Adrenal gland (tissue), 12 donors: ENCODE results near the gene SNX22. TPM values are rescaled to one million over a fixed set of nuclear protein-coding genes. Genes with fewer than 3 reads are reported as not detected.
A peak's percentile ranks its signal among the peaks of the same experiment; 100 is the strongest.

ENCODE experiments used
- DNase-seq, 7 donors: peaks; one replicate each; pipeline ENCODE4 v3.0.0-alpha.2; 2019 to 2020
- H3K27ac ChIP-seq, 5 donors: fragments of 200-600 bp; sonication (generic) in 4 of 5; 1 replicate in 3 of 5; 2 replicates in 2 of 5; pipeline versions ENCODE4 v1.5.1 to v1.8.0; 2016 to 2020; ENCODE audit warnings: mild to moderate bottlenecking in 1 of 5
- H3K27me3 ChIP-seq: fragments of 200-600 bp; 2 replicates; pipeline ENCODE4 v1.8.0; 2021
- H3K36me3 ChIP-seq, 2 donors: fragments of 200-600 bp; replicated peaks in 1 of 2; 1 replicate in 1 of 2; 2 replicates in 1 of 2; pipeline versions ENCODE4 v1.5.1 to v1.8.0; 2018 to 2022
- H3K4me1 ChIP-seq, 2 donors: fragments of 200-600 bp; replicated peaks in 1 of 2; 1 replicate in 1 of 2; 2 replicates in 1 of 2; pipeline versions ENCODE4 v1.5.1 to v1.8.0; 2018 to 2021
- H3K4me3 ChIP-seq, 4 donors: fragments of 200-600 bp; sonication (generic) in 3 of 4; one replicate each; pipeline ENCODE4 v1.5.1; 2016 to 2018
- H3K9me3 ChIP-seq, 3 donors: fragments of 200-600 bp; sonication (generic) in 1 of 3; replicated peaks in 1 of 3; 1 replicate in 2 of 3; 2 replicates in 1 of 3; pipeline versions ENCODE4 v1.5.1 to v1.8.0; 2016 to 2021
- CTCF ChIP-seq, 6 experiments: fragments of 450-650 bp in 4 of 6; fragments of 200-600 bp in 2 of 6; sonication (generic) in 1 of 6; IDR thresholded peaks; 1 replicate in 5 of 6; 2 replicates in 1 of 6; pipeline versions ENCODE4 v1.5.1 to v1.8.0; 2016 to 2021; ENCODE audit warnings: antibody characterized with exemption in 6 of 6, mild to moderate bottlenecking in 2 of 6, moderate library complexity in 1 of 6
- POLR2A ChIP-seq, 2 donors: fragments of 450-650 bp; IDR thresholded peaks; one replicate each; pipeline ENCODE4 v1.6.1; 2017; ENCODE audit warnings: antibody characterized with exemption in 2 of 2, mild to moderate bottlenecking in 2 of 2, moderate library complexity in 1 of 2
- WGBS, 4 donors: extraction: QIAGEN DNeasy Blood & Tissue Kit in 2 of 4; methylation state at CpG; one replicate each; pipeline versions ENCODE4 v1.1.5 to v1.1.7; 2013 to 2017; 5-methylcytosine and 5-hydroxymethylcytosine counted together
- intact Hi-C, 2 donors: fragments of 100-400 bp; cut with DNase I; formaldehyde crosslinking; loops; one replicate each; pipeline versions ENCODE4 v1.14.1 to v1.15.0; 2022 to 2023
- polyA plus RNA-seq, 3 donors: library from polyadenylated mRNA; stranded (reverse); fragments of 200-250 nt in 2 of 3; fragments of 350-450 nt in 1 of 3; fragmentation: Illumina TruSeq in 1 of 3; extraction: RNeasy Lipid Tissue Mini Kit (QIAGEN cat#74804) in 1 of 3; gene quantifications; one replicate each; pipeline ENCODE4 v1.2.3, GENCODE V29; 2013 to 2014
- total RNA-seq, 9 donors: library from RNA; depleted of rRNA in 4 of 9; stranded (reverse); fragments of >200 nt in 4 of 9; fragments of 120-200 nt in 1 of 9; fragmentation: NEBNext Ultra II Directional in 1 of 9; extraction: Animal tissue kit (Norgen Biotek cat#: 25700) in 1 of 9; gene quantifications; one replicate each; pipeline versions ENCODE4 v1.1.0 to v1.2.4, GENCODE V29; 2013 to 2023
- donor health status: healthy with polysubstance abuse.
- donor health status: Bipolar disorder and iron deficiency.
- donor health status: DM: yes; HTN: yes; CAD: no.
- donor health status: DM: no; HTN: no; CAD: no.
- donor health status: DM: no; HTN: no; CAD: no.
- donor health status: DM: yes; HTN: yes; CAD: no.

The SNX22 gene
- total and polyA plus RNA-seq, 12 donors, result 0.15 to 3.1 (median 1.0) TPM

- peak in 1 of 7 donors; percentile 43 for DNase-seq
- intact Hi-C loops, result no loop called here
- Histone ChIP-seq H3K4me3 (no peak overlapping the region), H3K4me1 (peaks cover 20 to 26% of the 10 kb centered on the region in 2 donors), H3K9me3 (no peaks in the 10 kb centered on the region), H3K27ac (no peak overlapping the region), H3K27me3 (no peaks in the 10 kb centered on the region), H3K36me3 (peaks cover 0 to 11% of the 10 kb centered on the region in 2 donors)
- WGBS, 4 donors, result 90 to 94% (median 90%) methylated on average over 5 of the region's 5 CpGs
- no peak for TF ChIP-seq CTCF (IDR thresholded peaks at IDR 0.05)
- TF ChIP-seq POLR2A (IDR thresholded peaks at IDR 0.05), result no peak
Measured at GRCh38 chr15:64166102-64166890, 14.8 kb downstream of the SNX22 start.

- no peak for TF ChIP-seq POLR2A (IDR thresholded peaks at IDR 0.05)
- no peak for TF ChIP-seq CTCF (IDR thresholded peaks at IDR 0.05)
- Histone ChIP-seq H3K36me3 (peaks cover 0 to 6% of the 10 kb centered on the region in 2 donors), H3K27ac (no peak overlapping the region), H3K4me3 (no peak overlapping the region), H3K4me1 (no peaks in the 10 kb centered on the region), H3K27me3 (no peaks in the 10 kb centered on the region), H3K9me3 (no peaks in the 10 kb centered on the region)
- 73 to 80% (median 79%) methylated on average over 8 of the region's 8 CpGs for WGBS, 4 donors
- DNase-seq, result peak in 1 of 7 donors; percentile 70
- intact Hi-C loops, result no loop called here
Measured at GRCh38 chr15:64180235-64180824, 28.8 kb downstream of the SNX22 start.

- no peak for DNase-seq
- TF ChIP-seq POLR2A (IDR thresholded peaks at IDR 0.05) (no peak), CTCF (IDR thresholded peaks at IDR 0.05) (no peak)
- intact Hi-C loops, result no loop called here
- Histone ChIP-seq H3K27me3 (no peaks in the 10 kb centered on the region), H3K36me3 (peaks cover 0 to 3% of the 10 kb centered on the region in 2 donors), H3K9me3 (no peaks in the 10 kb centered on the region), H3K4me1 (no peaks in the 10 kb centered on the region), H3K27ac (no peak overlapping the region), H3K4me3 (no peak overlapping the region)
- WGBS, 4 donors, result 79 to 82% (median 81%) methylated on average over 4 of the region's 4 CpGs
Measured at GRCh38 chr15:64182859-64183370, 31.4 kb downstream of the SNX22 start.

- no peak for DNase-seq
- Histone ChIP-seq H3K4me1 (no peaks in the 10 kb centered on the region), H3K27ac (no peak overlapping the region), H3K9me3 (no peaks in the 10 kb centered on the region), H3K36me3 (peaks cover 0 to under 1% of the 10 kb centered on the region in 2 donors), H3K27me3 (no peaks in the 10 kb centered on the region), H3K4me3 (no peak overlapping the region)
- TF ChIP-seq CTCF (IDR thresholded peaks at IDR 0.05) (no peak), POLR2A (IDR thresholded peaks at IDR 0.05) (no peak)
- 89 to 97% (median 94%) methylated on average over 7 to 9 of the region's 9 CpGs for WGBS, 4 donors
- intact Hi-C loops, result no loop called here
Measured at GRCh38 chr15:64185146-64185911, 33.8 kb downstream of the SNX22 start.
